H1 (cell line): ENCODE data around the gene SH3PXD2B. TPM values are rescaled to one million over a fixed set of nuclear protein-coding genes. Genes with fewer than 3 reads are reported as not detected.

Experiments
- CTCF ChIA-PET: fragments of 300-600 bp; sonication (Branson Sonifier 250); formaldehyde crosslinking; loops from one replicate; lab custom pipeline; 2021; ENCODE audit not compliant: partially characterized antibody; lab: Charles Lee
- POLR2A ChIA-PET: fragments of 300-600 bp; sonication (Branson Sonifier 250); formaldehyde crosslinking; loops from one replicate; lab custom pipeline; 2021; ENCODE audit warnings: inconsistent platforms; ENCODE audit not compliant: partially characterized antibody; lab: Charles Lee
- DNase-seq, 2 experiments: peaks; one replicate each; pipeline versions ENCODE4 v3.0.0 to v3.0.0-alpha.2; 2010 to 2022; ENCODE audit warnings: low spot score in 2 of 2, low read depth in 1 of 2, mixed read lengths in 1 of 2
- FAIRE-seq: peaks from 2 replicates; lab custom pipeline; 2011; peaks lifted over from hg19 to GRCh38; lab: Jason Lieb, UNC
- H2AFZ ChIP-seq: 2 replicates; pipeline ENCODE4 v1.8.1; 2012; ENCODE audit warnings: low read length, inconsistent platforms
- H2AK5ac ChIP-seq: 2 replicates; pipeline ENCODE4 v1.6.1; 2013; ENCODE audit warnings: low read depth, low read length
- H2BK120ac ChIP-seq: replicated peaks from 2 replicates; pipeline ENCODE3; 2013; ENCODE audit warnings: low read depth, low read length, inconsistent platforms
- H2BK12ac ChIP-seq: 2 replicates; pipeline ENCODE4 v1.6.1; 2013; ENCODE audit warnings: low read depth, low read length
- H2BK15ac ChIP-seq: 2 replicates; pipeline ENCODE4 v1.6.1; 2013; ENCODE audit warnings: low read length
- H2BK20ac ChIP-seq: 2 replicates; pipeline ENCODE4 v1.6.1; 2013; ENCODE audit warnings: low read length
- H2BK5ac ChIP-seq: 2 replicates; pipeline ENCODE4 v1.6.1; 2013; ENCODE audit warnings: low read depth, low read length
- H3K14ac ChIP-seq: 2 replicates; pipeline ENCODE4 v1.6.1; 2013; ENCODE audit warnings: inconsistent platforms; ENCODE audit not compliant: insufficient read length
- H3K18ac ChIP-seq: 2 replicates; pipeline ENCODE4 v1.6.1; 2013; ENCODE audit warnings: low read length; ENCODE audit errors: extremely low read depth
- H3K23ac ChIP-seq: 2 replicates; pipeline ENCODE4 v1.6.1; 2013; ENCODE audit warnings: inconsistent platforms; ENCODE audit not compliant: insufficient read length
- H3K23me2 ChIP-seq: 2 replicates; pipeline ENCODE4 v1.6.1; 2013; ENCODE audit warnings: low read depth, low read length
- H3K27ac ChIP-seq: 2 replicates; pipeline ENCODE4 v1.6.1; 2011; ENCODE audit warnings: low read depth, low read length, inconsistent platforms
- H3K27me3 ChIP-seq, 4 experiments: replicated peaks in 1 of 4; 1 replicate in 1 of 4; 2 replicates in 3 of 4; pipeline versions ENCODE4 v1.6.1 to v1.8.1; 2011 to 2013; ENCODE audit warnings: low read length in 3 of 4, mild to moderate bottlenecking in 3 of 4, inconsistent platforms in 2 of 4, mixed read lengths in 2 of 4, moderate library complexity in 1 of 4; ENCODE audit not compliant: control insufficient read depth in 3 of 4, insufficient read depth in 3 of 4; ENCODE audit errors: extremely low read depth in 1 of 4
- H3K36me3 ChIP-seq, 4 experiments: 2 replicates each; pipeline versions ENCODE4 v1.6.1 to v1.8.1; 2011 to 2013; ENCODE audit warnings: mild to moderate bottlenecking in 4 of 4, low read length in 3 of 4, moderate library complexity in 2 of 4, control low read depth in 1 of 4, inconsistent platforms in 1 of 4; ENCODE audit not compliant: insufficient read depth in 4 of 4, control insufficient read depth in 2 of 4
- H3K4ac ChIP-seq: replicated peaks from 2 replicates; pipeline ENCODE3; 2013; ENCODE audit warnings: low read length, low read depth, mixed read lengths, inconsistent platforms; ENCODE audit not compliant: insufficient read length
- H3K4me1 ChIP-seq, 4 experiments: replicated peaks in 1 of 4; 1 replicate in 1 of 4; 2 replicates in 3 of 4; pipeline versions ENCODE4 v1.6.1 to v1.8.1; 2011 to 2013; ENCODE audit warnings: low read length in 3 of 4, inconsistent platforms in 2 of 4, mixed read lengths in 1 of 4; ENCODE audit not compliant: insufficient read depth in 4 of 4, control insufficient read depth in 3 of 4
- H3K4me2 ChIP-seq, 2 experiments: 2 replicates each; pipeline versions ENCODE4 v1.6.1 to v1.8.1; 2011 to 2013; ENCODE audit warnings: low read depth in 2 of 2, low read length in 2 of 2, control low read depth in 1 of 2, inconsistent platforms in 1 of 2, mild to moderate bottlenecking in 1 of 2; ENCODE audit not compliant: insufficient read depth in 1 of 2
- H3K4me3 ChIP-seq, 4 experiments: fragments of 200-600, 300-600 bp in 1 of 4; sonication (generic), shearing (Covaris generic), sonication (Bioruptor Twin) in 1 of 4; 2 replicates each; pipeline versions ENCODE4 v1.5.1 to v1.8.1; 2011 to 2016; ENCODE audit warnings: low read length in 4 of 4, low read depth in 3 of 4, control low read depth in 2 of 4, inconsistent platforms in 2 of 4, mild to moderate bottlenecking in 2 of 4, mixed read lengths in 1 of 4, moderate library complexity in 1 of 4; ENCODE audit not compliant: insufficient read depth in 2 of 4; ENCODE audit errors: extremely low read depth in 1 of 4
- H3K56ac ChIP-seq: replicated peaks from 2 replicates; pipeline ENCODE3; 2013; ENCODE audit warnings: low read depth, mild to moderate bottlenecking, mixed read lengths, low read length, inconsistent platforms; ENCODE audit not compliant: insufficient read length
- H3K79me1 ChIP-seq: 2 replicates; pipeline ENCODE4 v1.6.1; 2013; ENCODE audit warnings: low read depth, low read length, control low read depth
- H3K79me2 ChIP-seq, 2 experiments: 2 replicates each; pipeline versions ENCODE4 v1.6.1 to v1.8.1; 2012 to 2013; ENCODE audit warnings: low read length in 2 of 2, mild to moderate bottlenecking in 2 of 2, inconsistent platforms in 1 of 2; ENCODE audit not compliant: insufficient read depth in 2 of 2, control insufficient read depth in 1 of 2
- H3K9ac ChIP-seq, 4 experiments: replicated peaks in 1 of 4; 1 replicate in 1 of 4; 2 replicates in 3 of 4; pipeline versions ENCODE4 v1.6.1 to v1.8.1; 2011 to 2013; ENCODE audit warnings: low read depth in 3 of 4, low read length in 3 of 4, control low read depth in 2 of 4, mild to moderate bottlenecking in 2 of 4, moderate library complexity in 2 of 4, inconsistent platforms in 1 of 4; ENCODE audit errors: extremely low read depth in 1 of 4
- H3K9me3 ChIP-seq, 2 experiments: 2 replicates each; pipeline versions ENCODE4 v1.6.1 to v1.8.1; 2012 to 2013; ENCODE audit warnings: mild to moderate bottlenecking in 2 of 2, moderate library complexity in 2 of 2, control low read depth in 1 of 2, inconsistent platforms in 1 of 2, low read depth in 1 of 2, low read length in 1 of 2, mixed read lengths in 1 of 2; ENCODE audit not compliant: insufficient read depth in 2 of 2
- H4K20me1 ChIP-seq, 2 experiments: replicated peaks in 1 of 2; 2 replicates each; pipeline versions ENCODE3 to v1.8.1; 2011 to 2013; ENCODE audit warnings: inconsistent platforms in 2 of 2, low read length in 2 of 2, mild to moderate bottlenecking in 1 of 2; ENCODE audit not compliant: insufficient read depth in 2 of 2, control insufficient read depth in 1 of 2
- H4K5ac ChIP-seq: 2 replicates; pipeline ENCODE4 v1.6.1; 2013; ENCODE audit warnings: low read length, low read depth, mixed read lengths, inconsistent platforms; ENCODE audit not compliant: insufficient read length
- H4K8ac ChIP-seq: 2 replicates; pipeline ENCODE4 v1.8.0; 2013; ENCODE audit warnings: mild to moderate bottlenecking, moderate library complexity, low read length, inconsistent platforms; ENCODE audit not compliant: insufficient read depth; ENCODE audit errors: extremely low read depth
- H4K91ac ChIP-seq: replicated peaks from 2 replicates; pipeline ENCODE3; 2013; ENCODE audit warnings: low read length, mixed read lengths, inconsistent platforms; ENCODE audit not compliant: insufficient read length
- BCL11A ChIP-seq, 2 experiments: IDR thresholded peaks; one replicate each; pipeline ENCODE4 v1.6.1; 2011; ENCODE audit warnings: low read depth in 2 of 2, low read length in 2 of 2, mild to moderate bottlenecking in 2 of 2
- CBX8 ChIP-seq: fragments of 300-800, 300-1000 bp; sonication (generic); IDR thresholded peaks from 2 replicates; pipeline ENCODE4 v1.7.1; 2016; ENCODE audit warnings: low read depth, low read length, borderline replicate concordance
- CREB1 ChIP-seq: IDR thresholded peaks from 2 replicates; pipeline ENCODE4 v1.6.1; 2012; ENCODE audit warnings: inconsistent platforms
- EZH2 ChIP-seq: fragments of 200-600 bp; sonication (generic); IDR thresholded peaks from 2 replicates; pipeline ENCODE4 v1.7.1; 2012; ENCODE audit warnings: low read depth, mild to moderate bottlenecking, moderate library complexity, low read length, inconsistent platforms; ENCODE audit not compliant: severe bottlenecking
- HDAC6 ChIP-seq: IDR thresholded peaks from one replicate; pipeline ENCODE4 v1.7.1; 2012; ENCODE audit warnings: low read depth, mild to moderate bottlenecking, inconsistent platforms, low read length, moderate library complexity
- JUN ChIP-seq: IDR thresholded peaks from 2 replicates; pipeline ENCODE4 v1.6.1; 2011; ENCODE audit warnings: low read depth, mild to moderate bottlenecking, improper control_type of control experiment, low read length
- KDM1A ChIP-seq: fragments of 200-600, 300-600 bp; sonication (generic); IDR thresholded peaks from 2 replicates; pipeline ENCODE4 v1.7.1; 2016; ENCODE audit warnings: mild to moderate bottlenecking, low read length, borderline replicate concordance
- POLR2A ChIP-seq, 2 experiments: IDR thresholded peaks; 1 replicate in 1 of 2; 2 replicates in 1 of 2; pipeline ENCODE4 v1.6.1; 2011; ENCODE audit warnings: low read depth in 2 of 2, low read length in 2 of 2, mild to moderate bottlenecking in 2 of 2; ENCODE audit errors: control extremely low read depth in 1 of 2
- POLR2AphosphoS5 ChIP-seq: IDR thresholded peaks from 2 replicates; pipeline ENCODE4 v1.6.1; 2011; ENCODE audit warnings: low read depth, low read length
- RAD21 ChIP-seq, 2 experiments: IDR thresholded peaks in 1 of 2; conservative IDR thresholded peaks in 1 of 2; 2 replicates each; pipeline ENCODE4 v1.6.1; 2011; ENCODE audit warnings: low read depth in 2 of 2, low read length in 2 of 2, improper control_type of control experiment in 1 of 2, inconsistent platforms in 1 of 2, mild to moderate bottlenecking in 1 of 2, moderate library complexity in 1 of 2
- RBBP5 ChIP-seq: IDR thresholded peaks from 2 replicates; pipeline ENCODE4 v1.7.1; 2012; ENCODE audit warnings: low read depth, mild to moderate bottlenecking, inconsistent platforms, low read length, moderate library complexity, borderline replicate concordance
- SRF ChIP-seq: IDR thresholded peaks from 2 replicates; pipeline ENCODE4 v1.6.1; 2011; ENCODE audit warnings: mild to moderate bottlenecking, low read depth, low read length, moderate library complexity
- TAF7 ChIP-seq: optimal IDR thresholded peaks from 2 replicates; pipeline ENCODE3; 2011; ENCODE audit warnings: low read depth, mild to moderate bottlenecking, inconsistent platforms, low read length, moderate library complexity, borderline replicate concordance
- TCF12 ChIP-seq: IDR thresholded peaks from 2 replicates; pipeline ENCODE4 v1.6.1; 2011; ENCODE audit warnings: low read depth, mild to moderate bottlenecking, low read length
- WGBS, 2 experiments: shearing (Covaris generic) in 1 of 2; methylation state at CpG; one replicate each; pipeline versions ENCODE4 v1.1.6 to v1.1.7; 2013 to 2015; ENCODE audit warnings: low lambda C conversion rate in 2 of 2, mixed read lengths in 2 of 2, inconsistent platforms in 1 of 2, low coverage in 1 of 2, missing lambda C conversion rate in 1 of 2; ENCODE audit not compliant: insufficient replicate concordance in 2 of 2, insufficient coverage in 1 of 2, insufficient read length in 1 of 2; ENCODE audit errors: extremely low coverage in 1 of 2, missing lambda C conversion rate in 1 of 2; 5-methylcytosine and 5-hydroxymethylcytosine counted together
- polyA plus RNA-seq, 7 experiments: library from polyadenylated mRNA; depleted of rRNA in 3 of 7; stranded (reverse) in 5 of 7; unstranded in 2 of 7; fragments of >200 nt in 5 of 7; fragments of 200-250 nt in 2 of 7; gene quantifications; 1 replicate in 5 of 7; 2 replicates in 1 of 7; 4 replicates in 1 of 7; pipeline versions ENCODE4 v1.2.1 to v1.2.3, GENCODE V29; 2011 to 2013; ENCODE audit warnings: missing spikeins in 2 of 7, mixed read lengths in 2 of 7
- total RNA-seq: library from RNA; stranded (reverse); fragmentation: NEBNext Ultra II Directional; extraction: Animal tissue kit (Norgen Biotek cat#: 25700); gene quantifications from 2 replicates; pipeline ENCODE4 v1.2.1, GENCODE V29; 2021
- TF ChIP-seq, protein P1 (sequence below): IDR thresholded peaks from 2 replicates; pipeline ENCODE4 v1.6.1; 2011; ENCODE audit warnings: low read depth, mild to moderate bottlenecking, low read length; ENCODE audit not compliant: insufficient read depth

The SH3PXD2B gene
- total and polyA plus RNA-seq, 2 of the 8 experiments (the other 6 are each of a cell fraction or from before 2014, with no cell fraction given): 32.9 to 72.9 TPM

DNA sequence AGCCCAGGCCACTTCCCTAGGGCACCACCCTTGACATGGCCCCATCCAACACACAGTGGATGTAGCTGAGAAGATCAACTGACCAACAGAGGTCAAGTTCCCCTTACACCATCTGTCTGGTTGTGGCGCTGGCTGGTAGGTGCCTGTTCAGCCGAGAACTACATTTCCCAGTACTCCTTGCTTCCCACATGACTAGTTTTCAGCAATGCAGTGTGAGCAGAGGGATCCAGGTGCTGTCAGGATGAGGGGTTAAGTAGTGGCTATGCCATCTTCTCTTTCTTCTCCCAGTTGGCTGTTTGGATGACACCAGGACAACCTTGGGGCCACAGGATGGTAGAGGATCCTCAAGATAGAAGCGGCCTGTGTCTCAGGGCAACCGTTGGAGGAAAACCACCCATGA is 48.6 kb upstream of the SH3PXD2B start:
- H3K14ac ChIP-seq: no peak overlapping the region
- H3K79me2 ChIP-seq: no peaks in the 10 kb centered on the region
- ChIA-PET CTCF (no interaction called here), POLR2A (no interaction called here)
- no peak overlapping the region for H3K4me2 ChIP-seq
- no peaks in the 10 kb centered on the region for H3K36me3 ChIP-seq
- H2AFZ ChIP-seq: no peak overlapping the region; the same call in 1 of the 2 replicates
- FAIRE-seq (peak; percentile 94), DNase-seq (peak in 1 of 2 experiments; percentile 49)
- H2AK5ac ChIP-seq: no peak overlapping the region
- H3K56ac ChIP-seq: no peak overlapping the region
- no peak overlapping the region for H3K4ac ChIP-seq
- no peaks in the 10 kb centered on the region for H3K27me3 ChIP-seq
- H4K20me1 ChIP-seq: no peaks in the 10 kb centered on the region
- no peak overlapping the region for H3K18ac ChIP-seq
- H4K91ac ChIP-seq: no peak overlapping the region
- H3K4me1 ChIP-seq: no peaks in the 10 kb centered on the region; a peak in 1 of 7 replicates
- H2BK5ac ChIP-seq: no peak overlapping the region
- no peak overlapping the region for H2BK20ac ChIP-seq
- H2BK12ac ChIP-seq: no peak overlapping the region
- H4K5ac ChIP-seq: no peak overlapping the region
- no peak overlapping the region for H4K8ac ChIP-seq
- no peaks in the 10 kb centered on the region for H3K9me3 ChIP-seq
- no peak overlapping the region for H3K9ac ChIP-seq
- H2BK15ac ChIP-seq: no peak overlapping the region
- no peak overlapping the region for H3K23ac ChIP-seq
- H3K4me3 ChIP-seq: no peak overlapping the region
- H3K27ac ChIP-seq: no peak overlapping the region
- H2BK120ac ChIP-seq: no peak overlapping the region
- 74% methylated on average over 4 of the region's 4 CpGs; no CpG with 5 or more reads in 1 of the 2 experiments for WGBS, 2 experiments
- H3K79me1 ChIP-seq: no peaks in the 10 kb centered on the region
- H3K23me2 ChIP-seq: no peaks in the 10 kb centered on the region
- TF ChIP-seq RAD21 (IDR thresholded peaks at IDR 0.05 in 1 of 2, conservative IDR thresholded peaks at IDR 0.05 in 1 of 2; ENCODE audit: low read depth in 2 of 2, low read length in 2 of 2) (no peak), KDM1A (peak; percentile 91; the same call in 1 of the 2 replicates), EZH2 (no peak), SRF (no peak), TAF7 (no peak), CREB1 (0 out of 2 replicates have a peak, but pooled peaks have one; percentile 14), HDAC6 (no peak), POLR2A (IDR thresholded peaks at IDR 0.05; ENCODE audit: control extremely low read depth in 1 of 2, low read depth in 2 of 2, low read length in 2 of 2) (no peak), RBBP5 (no peak), POLR2AphosphoS5 (no peak), CBX8 (no peak), TCF12 (no peak), JUN (no peak), BCL11A (IDR thresholded peaks at IDR 0.05; ENCODE audit: low read depth in 2 of 2, low read length in 2 of 2) (no peak)
- TF ChIP-seq, protein P1, sequence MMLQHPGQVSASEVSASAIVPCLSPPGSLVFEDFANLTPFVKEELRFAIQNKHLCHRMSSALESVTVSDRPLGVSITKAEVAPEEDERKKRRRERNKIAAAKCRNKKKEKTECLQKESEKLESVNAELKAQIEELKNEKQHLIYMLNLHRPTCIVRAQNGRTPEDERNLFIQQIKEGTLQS: peak; percentile 59
